Hepatocyte (in vitro differentiated cells): Measurements from ENCODE around the gene FOXF2.

Experiments
- CTCF ChIP-seq: fragments of 200-600 bp; sonication (generic); IDR thresholded peaks from 2 replicates; pipeline ENCODE4 v1.5.1; 2016; ENCODE audit warnings: antibody characterized with exemption, mild to moderate bottlenecking; ENCODE audit not compliant: poor library complexity
- EZH2 ChIP-seq: fragments of 200-600 bp; sonication (generic); IDR thresholded peaks from 2 replicates; pipeline ENCODE4 v1.6.1; 2016; ENCODE audit warnings: antibody characterized with exemption, mild to moderate bottlenecking, borderline replicate concordance

GRCh38 chr6:1442929-1443328 is 53.6 kb downstream of the FOXF2 start:
- TF ChIP-seq CTCF (no peak), EZH2 (no peak)
